Limb (tissue), 2 donors: ENCODE results near the gene CYYR1.
"Not testable (repeated sequence)": the region's sequence is repeated elsewhere in the genome, so short reads cannot be mapped to it uniquely, and the experiment has no call there.

ENCODE experiments used
- DNase-seq, 2 donors: peaks; one replicate each; pipeline ENCODE4 v3.0.0-alpha.2; 2016; ENCODE audit errors: extremely low spot score in 2 of 2

CYYR1 gene

DNA sequence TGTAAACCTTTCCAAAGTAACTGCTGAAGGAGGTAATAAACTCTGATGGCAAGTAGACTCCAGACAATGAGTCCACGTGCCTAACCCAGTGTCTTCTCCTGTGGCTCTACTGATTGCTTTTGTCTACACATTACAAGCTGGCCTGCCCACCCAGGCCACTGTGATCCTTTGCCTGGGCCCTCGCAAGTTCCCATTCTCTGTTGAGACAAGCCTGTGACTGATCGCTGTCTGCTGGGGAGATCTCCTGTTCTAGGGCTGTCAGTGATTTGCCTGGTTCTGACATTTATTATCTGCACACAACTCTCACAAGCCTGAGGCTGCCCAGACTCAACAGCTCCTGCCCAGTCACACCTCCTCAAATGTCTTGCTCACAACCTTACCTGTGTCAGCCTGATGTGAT is 81.4 kb downstream of the CYYR1 start:
- DNase-seq: no peak

DNA sequence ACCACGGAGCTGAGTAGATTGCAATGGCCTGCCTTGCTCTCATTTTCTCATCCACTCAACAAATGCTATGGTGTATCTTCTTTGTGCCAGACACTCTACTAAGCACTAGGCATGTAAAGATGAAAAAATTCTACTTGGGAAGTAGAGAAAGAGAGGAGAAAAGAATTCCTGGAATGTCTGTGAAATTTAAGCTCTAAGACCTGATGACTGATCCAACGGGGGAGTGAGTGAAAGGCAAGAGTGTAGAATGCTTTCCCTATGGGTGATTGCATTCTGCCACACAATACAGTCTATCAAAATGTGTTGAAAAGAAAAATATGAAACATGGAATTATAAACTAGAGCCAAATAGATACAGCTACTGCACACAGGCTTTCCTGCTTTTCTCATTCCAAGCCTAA is 82.3 kb downstream of the CYYR1 start:
- DNase-seq: no peak

DNA sequence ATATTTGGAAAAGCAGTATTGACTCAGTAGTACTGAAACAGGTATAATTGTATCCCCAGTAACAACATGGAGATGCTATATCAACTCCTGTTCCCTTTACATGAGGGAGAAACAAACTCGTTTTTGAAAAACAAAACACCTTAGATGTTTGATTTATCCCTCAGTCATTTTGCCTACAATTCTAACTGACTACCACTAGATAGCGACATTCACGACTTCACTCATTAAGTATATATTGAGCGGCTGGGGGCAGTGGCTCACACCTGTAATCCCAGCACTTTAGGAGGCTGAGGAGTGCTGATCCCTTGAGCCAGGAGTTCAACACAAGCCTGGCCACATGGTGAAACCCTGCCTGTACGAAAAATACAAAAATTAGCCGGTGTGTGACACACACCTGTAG is 83.3 kb downstream of the CYYR1 start:
- DNase-seq: no peak

DNA sequence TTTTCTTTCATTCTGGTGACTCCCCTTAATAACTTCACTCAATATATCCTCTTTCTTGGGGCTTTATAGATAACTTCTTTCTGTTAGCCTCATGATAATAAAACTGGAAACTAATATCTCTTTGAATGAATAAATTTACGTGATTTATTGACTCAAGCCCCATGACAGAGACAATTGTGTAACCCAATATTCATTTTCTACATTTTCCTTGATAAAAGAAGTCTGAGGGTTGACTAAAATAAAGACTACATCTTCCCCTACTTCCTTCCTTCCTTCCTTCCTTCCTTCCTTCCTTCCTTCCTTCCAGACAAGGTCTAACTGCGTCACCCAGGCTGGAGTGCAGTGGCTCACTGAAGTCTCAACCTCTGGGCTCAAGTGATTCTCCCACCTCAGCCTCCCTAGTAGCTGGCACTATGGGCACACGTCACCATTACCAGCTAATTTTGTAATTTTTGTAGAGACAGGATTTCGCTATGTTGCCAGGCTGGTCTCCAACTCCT is 85.1 kb downstream of the CYYR1 start:
- DNase-seq: no peak

DNA sequence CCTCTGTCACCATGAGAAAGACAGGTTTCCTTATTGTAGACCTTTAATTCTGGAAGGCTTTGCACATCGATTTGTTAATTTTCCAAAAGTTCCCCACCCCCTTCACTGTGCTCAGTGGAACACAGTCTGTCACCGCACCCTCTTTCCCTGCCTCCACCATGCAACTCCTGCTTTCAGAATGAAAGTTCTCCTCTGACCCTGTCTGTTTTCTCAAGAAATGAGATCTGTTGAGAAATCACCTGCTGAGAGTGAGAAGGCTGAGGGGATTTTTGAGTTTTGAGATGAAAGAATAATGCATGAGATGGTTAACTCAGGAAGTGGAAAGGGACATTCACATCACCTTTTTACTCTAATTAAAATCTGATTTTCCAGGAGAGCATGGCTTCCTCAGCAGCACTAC is 99.6 kb downstream of the CYYR1 start:
- DNase-seq: no peak

DNA sequence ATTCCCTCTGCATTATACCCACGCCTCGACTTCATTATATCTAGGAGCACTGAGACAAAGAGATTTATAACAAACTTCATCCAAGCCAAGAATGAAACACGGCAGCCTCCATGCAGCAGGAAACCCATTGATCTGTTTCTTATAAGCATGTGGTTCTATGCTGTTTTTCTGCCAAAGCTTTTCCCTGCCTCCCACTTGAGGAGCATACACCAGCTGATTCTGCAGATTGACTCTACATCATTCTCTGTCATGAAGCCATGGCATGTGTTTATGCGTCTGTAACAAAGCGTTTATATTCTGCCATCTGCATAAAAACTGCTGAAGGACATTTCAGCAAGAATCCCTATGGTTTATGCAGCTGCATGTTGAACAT is 102.0 kb downstream of the CYYR1 start:
- peak in 1 of 2 donors; percentile 49 for DNase-seq

DNA sequence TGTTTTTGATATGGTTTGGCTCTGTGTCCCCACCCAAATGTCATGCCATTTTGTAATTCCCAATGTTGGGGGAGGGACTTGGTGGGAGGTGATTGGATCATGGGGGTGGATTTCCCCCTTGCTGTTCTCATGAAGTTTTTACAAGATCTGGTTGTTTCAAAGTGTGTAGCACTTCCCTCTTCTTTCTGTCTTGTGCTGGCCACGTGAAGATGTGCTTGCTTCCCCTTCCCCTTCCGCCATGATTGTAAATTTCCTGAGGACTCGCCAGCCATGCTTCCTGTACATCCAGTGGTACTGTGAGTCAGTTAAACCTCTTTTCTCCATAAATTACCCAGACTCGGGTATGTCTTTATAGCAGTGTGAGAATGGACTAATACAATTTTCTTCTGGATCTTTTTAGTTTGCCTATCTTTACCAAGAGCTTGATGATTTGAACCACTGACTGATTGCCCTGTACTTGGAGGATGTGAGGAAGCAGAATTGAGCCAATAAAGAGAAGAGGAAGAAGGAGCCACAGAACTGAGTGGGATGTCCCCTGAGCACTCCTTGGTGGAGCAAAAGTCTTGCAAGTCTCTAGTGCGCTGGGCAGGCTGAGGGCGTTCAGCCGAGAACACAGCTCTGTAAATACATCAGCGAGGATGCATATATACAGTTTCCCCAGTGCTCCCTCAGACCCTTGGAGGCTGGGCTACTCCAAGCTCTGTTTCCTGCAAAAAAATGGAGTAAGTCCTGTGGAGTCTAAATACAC is 102.6 kb downstream of the CYYR1 start:
- no peak for DNase-seq

DNA sequence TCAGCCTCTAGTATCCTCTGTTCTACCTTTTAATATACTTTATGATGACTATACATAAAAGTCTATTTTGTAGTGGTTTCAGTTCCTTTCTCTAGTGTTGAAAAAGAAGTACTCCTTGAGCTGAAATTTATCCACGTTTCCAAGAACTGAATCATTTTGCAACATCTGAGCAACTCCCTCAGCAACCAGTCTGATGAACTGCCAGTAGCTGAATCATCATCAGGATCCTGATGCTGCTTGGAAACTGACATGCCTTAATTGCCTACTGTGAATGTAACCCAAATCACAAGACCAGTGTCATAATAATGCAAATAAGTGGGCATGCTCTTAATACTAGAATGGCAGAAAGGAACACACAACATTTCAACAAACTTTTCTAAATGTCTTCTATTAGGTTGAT is 103.3 kb downstream of the CYYR1 start:
- no peak for DNase-seq

DNA sequence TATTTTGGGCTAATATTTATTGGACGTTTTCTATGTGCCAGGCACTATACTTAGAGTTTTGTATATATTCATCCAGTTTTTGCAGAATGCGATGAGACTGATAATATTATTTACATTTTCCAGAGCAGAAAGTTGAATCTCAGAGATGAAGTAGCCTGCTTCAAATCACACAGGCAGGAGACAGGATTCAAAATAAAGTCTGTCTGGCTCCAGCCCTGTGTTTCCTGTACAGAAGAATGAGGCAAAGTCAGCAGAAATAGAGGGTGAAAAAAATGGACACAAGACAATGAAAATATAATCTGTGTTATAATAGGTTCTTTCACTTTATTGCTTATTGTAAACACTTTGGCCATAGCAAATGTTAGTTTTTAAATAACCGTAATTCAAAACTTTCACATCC is 107.2 kb downstream of the CYYR1 start:
- DNase-seq: no peak

DNA sequence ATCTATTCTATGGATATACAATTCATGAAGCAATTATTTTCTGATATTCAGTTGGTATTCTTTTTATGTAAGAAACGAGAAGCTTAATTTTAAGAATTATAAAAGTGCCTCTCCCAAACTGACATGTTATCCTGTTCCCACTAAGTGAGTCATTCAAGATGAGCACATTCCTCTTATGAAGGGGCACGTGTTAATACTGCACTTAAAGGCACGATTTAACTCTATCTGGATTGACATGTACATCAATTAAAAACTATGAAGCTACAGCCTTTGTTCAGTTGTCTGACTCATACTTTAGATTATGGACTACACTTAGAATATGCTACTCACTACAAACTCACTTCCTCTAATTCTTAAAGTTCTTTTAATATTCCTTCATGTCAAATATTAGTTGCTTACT is 111.6 kb downstream of the CYYR1 start:
- DNase-seq: no peak

DNA sequence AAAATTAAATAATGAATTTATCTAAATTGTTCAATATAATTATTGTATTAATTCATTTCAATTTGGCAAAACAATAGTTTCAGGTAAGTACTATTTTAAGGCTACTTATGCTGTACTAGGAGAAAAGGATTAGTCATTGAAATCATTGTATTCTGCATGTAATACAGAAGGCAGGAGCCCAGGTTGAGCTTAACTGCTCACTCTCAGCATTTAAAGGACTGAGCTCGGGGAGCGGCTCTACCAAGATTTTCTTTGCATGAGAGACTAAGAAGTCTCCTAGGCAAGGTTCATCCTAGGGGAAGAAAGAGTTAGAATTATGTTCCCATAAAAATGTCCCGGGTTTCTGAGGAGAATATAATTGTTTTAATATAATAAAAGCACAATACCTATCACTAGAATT is 112.5 kb downstream of the CYYR1 start:
- DNase-seq: no peak

DNA sequence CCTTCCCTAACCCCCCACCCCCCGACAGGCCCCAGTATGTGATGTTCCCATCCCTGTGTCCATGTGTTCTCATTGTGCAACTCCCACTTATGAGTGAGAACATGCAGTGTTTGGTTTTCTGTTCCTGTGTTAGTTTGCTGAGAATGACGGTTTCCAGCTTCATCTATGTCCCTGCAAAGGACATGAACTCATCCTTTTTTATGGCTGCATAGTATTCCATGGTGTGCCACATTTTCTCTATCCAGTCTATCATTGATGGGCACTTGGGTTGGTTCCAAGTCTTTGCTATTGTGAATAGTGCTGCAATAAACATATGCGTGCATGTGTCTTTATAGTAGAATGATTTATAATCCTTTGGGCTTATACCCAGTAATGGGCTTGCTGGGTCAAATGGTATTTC is 114.2 kb downstream of the CYYR1 start:
- not testable (repeated sequence) for DNase-seq

DNA sequence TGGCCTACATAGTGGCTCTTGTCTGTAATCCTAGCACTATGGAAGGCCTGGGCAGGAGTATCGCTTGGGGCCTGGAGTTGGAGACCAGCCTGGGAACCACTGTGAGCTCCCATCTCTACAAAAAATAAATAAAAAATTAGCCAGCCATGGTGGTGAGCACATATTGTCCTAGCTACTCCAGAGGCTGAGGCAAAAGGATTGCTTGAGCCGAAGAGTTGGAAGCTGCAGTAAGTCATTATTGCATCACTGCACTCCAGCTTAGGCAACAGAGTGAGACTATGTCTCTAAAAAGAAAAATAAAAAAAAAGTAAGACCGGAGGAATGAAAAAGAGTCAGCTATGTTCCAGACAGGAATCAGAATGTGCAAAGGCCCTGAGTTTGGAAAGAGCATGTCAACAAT is 115.3 kb downstream of the CYYR1 start:
- no peak for DNase-seq

DNA sequence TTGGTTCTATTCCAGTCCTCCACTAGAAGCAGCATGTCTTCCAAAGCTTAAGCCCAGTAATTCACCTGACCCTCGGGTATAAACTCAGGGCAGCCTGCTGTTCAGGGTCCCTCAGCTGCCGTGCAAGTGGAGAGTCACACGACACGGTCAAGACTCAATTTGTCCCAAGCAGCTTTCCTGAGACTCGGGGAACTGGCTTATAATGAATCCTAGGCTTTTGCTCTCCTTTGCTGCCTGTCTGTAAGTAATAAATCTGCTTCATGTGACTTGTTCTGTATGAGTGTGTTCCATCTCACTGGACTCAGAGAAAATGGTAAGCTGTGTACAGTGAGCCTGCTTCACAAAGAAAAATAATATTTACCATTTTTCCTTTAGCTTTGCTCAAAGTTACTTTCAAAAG is 119.8 kb downstream of the CYYR1 start:
- no peak for DNase-seq

DNA sequence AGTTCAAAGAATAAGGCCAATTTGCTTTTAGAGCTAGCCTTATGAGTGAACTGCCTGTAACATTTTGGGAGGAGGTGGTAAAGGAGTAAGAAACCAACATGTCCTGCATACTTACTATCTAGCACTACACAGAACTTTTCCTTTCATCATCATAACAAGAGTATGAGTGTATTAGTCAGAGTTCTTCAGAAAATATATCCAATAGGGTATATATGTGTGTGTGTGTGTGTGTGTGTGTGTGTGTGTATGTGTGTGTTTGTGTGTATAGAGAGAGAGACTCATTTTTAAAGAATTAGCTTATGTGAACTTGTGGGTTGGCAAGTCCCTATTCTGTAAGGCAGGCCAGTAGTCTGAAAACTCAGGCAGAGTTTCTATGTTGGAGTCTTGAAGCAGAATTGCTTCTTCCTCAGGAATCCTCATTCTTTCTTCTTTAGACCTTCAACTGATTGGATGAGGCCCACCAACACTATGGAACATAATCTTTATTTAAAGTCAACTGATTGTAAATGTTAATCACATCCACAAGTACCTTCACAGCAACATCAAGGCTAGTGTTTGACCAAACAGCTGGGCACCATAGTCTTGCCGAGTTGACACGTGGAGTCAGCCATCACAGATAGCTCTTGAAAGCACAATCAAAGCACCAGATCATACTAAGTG is 121.9 kb downstream of the CYYR1 start:
- no peak for DNase-seq

DNA sequence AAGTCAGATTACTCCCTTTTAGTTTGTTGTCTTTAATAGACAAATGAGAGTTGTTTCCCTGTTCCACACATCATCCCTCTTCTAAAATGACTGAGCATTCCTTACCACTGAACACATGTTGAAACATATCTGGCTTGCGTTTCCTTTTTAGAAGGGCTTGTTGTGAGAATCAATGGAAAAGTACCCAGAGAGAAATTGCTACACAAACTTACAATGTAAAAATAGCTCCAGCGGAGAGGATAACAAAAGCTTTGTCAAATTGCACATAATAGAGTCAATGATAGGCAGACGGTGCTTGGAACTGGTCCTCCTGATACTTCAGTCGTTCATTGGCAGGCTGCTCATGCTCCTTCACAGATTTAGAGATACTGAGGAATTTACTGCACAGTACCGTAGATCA is 123.9 kb downstream of the CYYR1 start:
- DNase-seq: peak in 1 of 2 donors; percentile 59

DNA sequence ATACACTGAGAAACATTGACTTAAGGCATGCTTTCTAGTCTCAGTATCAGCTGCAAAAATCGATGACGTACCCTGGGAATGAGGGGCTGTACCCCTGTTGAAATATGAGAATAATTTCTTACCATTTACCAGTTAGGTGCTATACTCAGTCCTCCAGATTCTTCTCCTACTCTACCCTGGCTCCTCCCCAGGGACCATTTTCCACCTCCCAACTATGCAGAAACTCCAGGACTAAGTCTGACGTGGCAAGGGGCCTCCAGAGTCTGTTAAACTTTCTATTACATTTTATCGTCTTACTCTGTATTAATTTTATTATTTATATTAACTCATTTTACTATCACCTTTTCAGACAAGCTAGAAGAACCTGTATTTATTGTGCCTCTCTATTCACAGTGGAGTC is 124.3 kb downstream of the CYYR1 start:
- DNase-seq: no peak

DNA sequence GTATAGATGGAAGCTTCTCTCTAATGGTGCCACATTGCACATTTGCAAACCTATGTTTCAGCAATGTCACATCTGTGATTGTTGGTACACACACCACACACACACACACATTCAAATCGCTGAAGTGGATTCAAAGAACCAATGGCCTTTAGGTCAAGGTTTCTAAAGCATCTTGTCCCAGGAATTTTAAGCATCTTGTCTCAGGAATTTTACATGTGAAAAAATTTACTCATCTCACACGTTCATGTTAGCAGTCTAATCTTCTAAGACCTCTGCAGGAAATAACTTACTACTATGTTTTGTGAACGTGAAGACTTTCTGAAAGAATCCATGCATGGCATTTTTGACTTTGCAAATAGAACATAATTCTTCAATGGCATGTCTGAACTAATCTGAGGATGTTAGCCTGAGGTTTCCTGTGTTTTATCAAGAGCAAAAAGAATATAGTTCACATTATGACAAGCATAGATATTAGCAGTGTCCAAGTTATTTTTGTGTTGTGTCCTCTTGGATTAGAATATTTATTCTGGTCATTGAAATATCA is 125.1 kb downstream of the CYYR1 start:
- DNase-seq: no peak

DNA sequence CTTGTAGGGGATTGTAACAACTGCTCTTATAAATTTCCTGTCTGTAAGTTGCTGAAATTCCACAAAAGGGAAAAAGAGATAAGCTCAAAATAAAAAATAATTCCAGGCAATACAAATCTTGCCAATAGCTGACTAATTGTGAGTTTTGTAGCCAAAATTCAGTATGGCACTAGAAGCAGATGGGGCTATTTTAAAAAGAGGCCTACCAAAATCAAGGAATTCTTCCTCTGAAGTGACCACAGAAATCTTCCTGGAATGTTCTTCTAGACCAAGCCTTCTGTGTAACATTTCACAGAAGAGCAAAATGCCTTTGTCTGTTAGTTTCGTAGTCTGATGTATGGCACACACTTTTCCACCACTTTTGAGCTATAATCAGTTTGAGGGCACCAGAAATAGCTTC is 127.6 kb downstream of the CYYR1 start:
- DNase-seq: no peak

DNA sequence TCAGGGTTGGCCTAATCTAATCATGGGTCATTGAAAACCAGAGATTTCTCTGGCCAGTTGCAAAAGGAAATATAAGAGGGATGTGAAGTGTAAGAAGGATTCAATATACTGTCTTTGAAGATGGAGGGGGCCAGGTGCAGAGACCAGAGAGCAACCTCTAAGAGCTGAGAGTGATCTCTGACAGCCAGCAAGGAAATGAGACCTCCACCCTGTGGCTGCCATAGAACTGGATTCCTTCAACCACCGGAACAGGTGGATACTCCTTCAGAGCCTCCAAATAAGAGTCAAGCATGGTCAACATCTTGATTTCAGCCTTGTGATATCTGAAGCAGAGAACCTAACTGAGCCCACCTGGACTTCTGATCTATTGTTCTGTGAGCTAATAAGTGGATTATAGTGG is 128.4 kb downstream of the CYYR1 start:
- DNase-seq: no peak

DNA sequence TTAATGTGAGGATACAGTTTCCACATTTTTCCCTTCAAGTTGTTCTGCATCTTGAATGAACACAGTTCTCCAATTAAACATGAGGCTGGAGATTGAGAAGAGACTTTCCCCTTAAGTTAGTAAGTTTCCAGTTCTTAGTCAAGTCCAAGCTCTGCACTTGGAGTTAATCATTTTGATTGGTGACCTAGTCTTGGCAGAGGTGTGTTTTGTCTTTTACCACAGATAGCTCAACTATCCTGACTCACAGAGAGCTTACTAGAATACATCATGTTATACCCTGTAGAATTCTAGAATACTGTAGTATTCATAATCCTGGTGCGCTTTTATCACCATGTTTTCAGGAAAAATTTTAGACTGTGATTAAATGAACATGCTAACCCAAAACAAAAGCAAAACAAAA is 129.2 kb downstream of the CYYR1 start:
- no peak for DNase-seq

DNA sequence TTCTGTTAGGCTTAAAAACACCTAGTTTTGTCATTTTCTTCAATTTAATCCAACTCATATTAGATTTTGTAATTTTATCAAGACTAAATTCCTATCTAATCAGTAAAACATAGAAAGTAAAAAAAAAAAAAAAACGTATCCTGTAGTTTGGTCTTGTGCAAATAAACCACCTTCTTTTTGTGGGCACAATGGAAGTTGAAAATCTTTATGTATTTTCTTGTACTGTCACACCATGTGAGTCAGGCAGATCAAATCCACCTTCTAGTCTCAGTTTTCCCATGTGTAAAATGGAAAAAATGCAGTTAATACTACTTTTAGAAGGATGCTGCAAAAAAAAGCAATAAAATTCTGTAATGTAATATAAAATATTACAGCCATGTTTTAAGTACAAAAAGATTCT is 129.8 kb downstream of the CYYR1 start:
- DNase-seq: no peak

DNA sequence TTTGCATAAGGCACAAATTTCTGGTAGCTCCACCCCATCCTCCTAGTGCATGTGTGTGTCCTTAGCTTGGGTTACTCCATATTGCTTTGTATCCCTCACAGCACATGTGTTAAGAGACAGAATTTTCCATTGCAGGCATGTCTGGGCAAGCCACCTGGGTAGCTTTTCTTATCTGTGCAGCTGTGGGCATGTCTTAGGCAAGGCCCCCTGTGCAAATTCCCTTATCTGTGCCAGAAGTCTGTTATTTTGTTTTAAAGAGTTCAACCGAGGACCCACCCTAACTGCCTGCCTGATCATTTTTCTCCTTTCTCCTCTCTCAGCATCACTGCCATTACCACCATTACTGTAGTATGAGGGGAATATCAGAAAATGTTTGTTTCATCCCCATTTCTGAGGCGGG is 131.9 kb downstream of the CYYR1 start:
- no peak for DNase-seq
